Urinary bladder (tissue), 4 donors: ENCODE results near the gene DCAF15. TPM values are rescaled to one million over a fixed set of nuclear protein-coding genes. Genes with fewer than 3 reads are reported as not detected.
"Not testable (repeated sequence)": the region's sequence is repeated elsewhere in the genome, so short reads cannot be mapped to it uniquely, and the experiment has no call there.

ENCODE experiments used
- DNase-seq: peaks from one replicate; pipeline ENCODE4 v3.0.0-alpha.2; 2015; ENCODE audit errors: extremely low spot score
- H3K27ac ChIP-seq: one replicate; pipeline ENCODE4 v1.5.1; 2013; ENCODE audit warnings: low read depth, mild to moderate bottlenecking, moderate library complexity
- H3K36me3 ChIP-seq: one replicate; pipeline ENCODE4 v1.6.1; 2013; ENCODE audit warnings: mild to moderate bottlenecking, moderate library complexity; ENCODE audit not compliant: insufficient read depth
- H3K4me1 ChIP-seq: one replicate; pipeline ENCODE4 v1.6.1; 2013; ENCODE audit warnings: mild to moderate bottlenecking, moderate library complexity; ENCODE audit not compliant: insufficient read depth
- H3K4me3 ChIP-seq: one replicate; pipeline ENCODE4 v1.5.1; 2013; ENCODE audit warnings: low read depth, low read length
- WGBS: extraction: QIAGEN DNeasy Blood & Tissue Kit; methylation state at CpG from one replicate; pipeline ENCODE4 v1.1.7; 2013; 5-methylcytosine and 5-hydroxymethylcytosine counted together
- polyA plus RNA-seq: library from polyadenylated mRNA; stranded (reverse); fragments of 200-250 nt; gene quantifications from one replicate; pipeline ENCODE4 v1.2.3, GENCODE V29; 2013
- total RNA-seq: library from RNA; depleted of rRNA; stranded (reverse); fragments of >200 nt; gene quantifications from one replicate; pipeline ENCODE4 v1.2.3, GENCODE V29; 2014
- donor health status: healthy with polysubstance abuse.
- donor health status: healthy.

Gene DCAF15
- total and polyA plus RNA-seq, 2 donors: 6.6 to 26.0 TPM

DNA sequence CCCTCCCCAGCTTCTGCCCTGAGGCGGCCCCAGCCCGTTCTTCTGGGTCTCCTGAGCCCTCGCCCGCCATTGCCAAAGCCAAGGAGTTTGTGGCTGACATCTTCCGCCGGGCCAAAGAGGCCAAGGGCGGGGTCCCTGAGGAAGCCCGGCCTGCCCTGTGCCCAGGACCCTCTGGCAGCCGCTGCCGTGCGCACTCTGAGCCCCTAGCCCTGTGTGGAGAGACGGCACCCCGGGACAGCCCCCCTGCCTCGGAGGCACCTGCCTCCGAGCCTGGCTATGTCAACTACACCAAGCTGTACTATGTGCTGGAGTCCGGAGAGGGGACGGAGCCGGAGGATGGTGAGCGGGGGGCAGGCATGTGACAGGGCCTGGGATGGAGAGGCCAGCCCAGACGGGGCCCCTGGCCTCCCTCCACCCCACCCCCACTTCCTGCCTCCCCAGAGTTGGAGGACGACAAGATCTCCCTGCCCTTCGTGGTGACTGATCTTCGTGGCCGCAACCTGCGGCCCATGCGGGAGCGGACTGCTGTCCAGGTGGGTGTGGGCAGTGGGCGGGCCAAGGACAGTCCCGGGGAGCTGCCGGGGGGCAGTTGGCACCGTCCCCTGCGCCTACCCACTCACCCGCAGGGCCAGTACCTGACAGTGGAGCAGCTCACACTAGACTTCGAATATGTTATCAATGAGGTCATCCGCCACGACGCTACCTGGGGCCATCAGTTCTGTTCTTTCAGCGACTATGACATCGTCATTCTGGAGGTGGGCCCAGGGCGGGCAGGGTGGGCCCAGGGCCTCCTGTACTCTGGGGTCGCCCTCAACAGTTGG is 7.0 kb downstream of the DCAF15 start:
- H3K4me3 ChIP-seq: no peak overlapping the region
- DNase-seq: no peak
- peaks cover 5% of the 10 kb centered on the region for H3K36me3 ChIP-seq
- H3K27ac ChIP-seq: no peak overlapping the region
- WGBS: 88% methylated on average over 41 of the region's 41 CpGs
- H3K4me1 ChIP-seq: no peaks in the 10 kb centered on the region

GRCh38 chr19:13959962-13960862 is 7.9 kb downstream of the DCAF15 start:
- Histone ChIP-seq H3K36me3 (peaks cover 6% of the 10 kb centered on the region), H3K4me3 (no peak overlapping the region), H3K27ac (no peak overlapping the region), H3K4me1 (no peaks in the 10 kb centered on the region)
- 88% methylated on average over 27 of the region's 27 CpGs for WGBS
- DNase-seq: no peak

DNA sequence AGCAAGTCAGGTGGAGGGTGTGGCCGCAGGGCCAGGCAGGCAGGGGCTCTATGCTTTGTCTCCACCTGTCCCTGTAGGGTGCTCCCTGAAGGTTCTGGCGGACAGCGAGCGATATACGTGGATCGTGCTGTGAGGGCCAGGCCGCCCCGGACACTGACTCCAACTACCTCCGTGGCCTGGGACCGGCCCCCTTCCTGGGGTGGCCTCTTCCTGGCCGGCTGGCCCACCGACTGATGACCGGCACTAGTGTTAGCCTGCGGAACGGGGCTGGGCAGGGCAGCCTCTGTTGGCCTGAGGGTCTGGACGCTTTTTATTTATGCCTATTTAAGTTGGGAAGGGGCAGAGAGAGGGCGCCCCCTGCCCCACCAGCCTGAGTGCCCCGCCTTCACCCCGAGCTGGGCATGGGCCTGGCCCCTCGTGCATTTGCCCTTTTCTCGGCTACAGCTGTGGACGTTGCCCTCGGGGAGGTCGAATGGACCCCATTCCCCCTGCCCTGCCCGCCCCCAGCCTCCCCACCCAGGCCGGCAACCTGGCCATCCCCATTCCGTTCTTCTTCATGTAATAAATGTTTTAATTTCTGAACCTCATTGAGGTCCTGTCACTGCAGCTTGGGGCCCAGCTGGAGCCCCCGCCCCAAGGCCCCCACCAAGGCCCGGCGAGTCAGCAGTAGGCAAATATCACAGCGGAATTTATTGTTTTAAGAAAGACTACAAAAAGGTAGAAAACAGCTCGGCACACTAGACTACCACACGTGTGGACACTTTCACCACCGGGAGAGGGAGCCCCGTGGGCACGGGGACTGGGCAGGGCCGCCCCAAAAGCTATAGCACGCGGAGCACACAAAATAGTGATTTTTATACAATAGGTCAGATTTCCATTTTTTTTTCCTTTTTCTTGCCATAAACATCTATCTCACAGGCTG is 8.8 kb downstream of the DCAF15 start:
- 90% methylated on average over 39 of the region's 39 CpGs for whole genome bisulfite sequencing
- DNase-seq: no peak
- Histone ChIP-seq H3K4me3 (no peak overlapping the region), H3K4me1 (no peaks in the 10 kb centered on the region), H3K27ac (no peak overlapping the region), H3K36me3 (peaks cover 9% of the 10 kb centered on the region)

GRCh38 chr19:13961826-13962698 is 9.8 kb downstream of the DCAF15 start:
- no peak overlapping the region for H3K27ac ChIP-seq
- peaks cover 10% of the 10 kb centered on the region for H3K36me3 ChIP-seq
- H3K4me1 ChIP-seq: no peaks in the 10 kb centered on the region
- peak overlapping the region; percentile 20 for H3K4me3 ChIP-seq
- no peak for DNase-seq
- 54% methylated on average over 55 of the region's 55 CpGs for WGBS

GRCh38 chr19:13962699-13963602 is 10.6 kb downstream of the DCAF15 start:
- peak overlapping the region; percentile 20 for H3K4me3 ChIP-seq
- WGBS: 34% methylated on average over 89 of the region's 89 CpGs
- H3K36me3 ChIP-seq: peaks cover 10% of the 10 kb centered on the region

DNA sequence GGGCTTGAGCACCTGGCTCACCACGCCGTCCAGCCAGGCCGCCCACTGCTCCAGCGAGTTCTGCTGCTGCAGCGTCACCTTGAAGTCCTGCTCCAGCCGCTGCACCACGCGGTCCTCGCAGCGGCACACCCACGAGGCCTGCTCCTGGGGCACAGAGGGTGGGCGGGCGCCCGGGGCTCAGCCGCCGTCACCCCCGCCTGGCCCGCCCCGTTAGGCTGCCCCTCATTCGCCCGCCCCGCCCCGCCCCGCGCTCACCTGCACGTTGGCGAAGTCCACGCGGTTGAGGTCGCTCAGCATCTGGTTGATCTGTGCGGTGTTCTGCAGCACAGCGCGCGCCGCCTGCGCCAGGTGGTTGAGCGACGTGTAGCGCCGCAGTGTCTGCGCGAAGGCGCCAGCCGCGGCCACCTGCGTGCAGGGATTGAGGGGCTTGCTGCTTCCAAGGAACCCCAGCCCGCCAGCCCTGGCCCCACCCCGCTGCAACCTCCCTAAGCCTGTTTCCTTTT is 11.3 kb downstream of the DCAF15 start:
- WGBS: 82% methylated on average over 48 of the region's 48 CpGs
- no peak for DNase-seq
- Histone ChIP-seq H3K36me3 (peaks cover 13% of the 10 kb centered on the region), H3K27ac (no peak overlapping the region), H3K4me3 (no peak overlapping the region), H3K4me1 (no peaks in the 10 kb centered on the region)

More at GRCh38 chr19:13962699-13963602, 10.6 kb downstream of the DCAF15 start:
- Histone ChIP-seq H3K27ac (peak overlapping the region; percentile 31), H3K4me1 (no peaks in the 10 kb centered on the region)
- DNase-seq: no peak

GRCh38 chr19:13964776-13965175 is 12.5 kb downstream of the DCAF15 start:
- H3K36me3 ChIP-seq: peaks cover 13% of the 10 kb centered on the region
- H3K4me3 ChIP-seq: no peak overlapping the region
- H3K27ac ChIP-seq: no peak overlapping the region
- 92% methylated on average over 5 of the region's 5 CpGs for WGBS
- DNase-seq: no peak
- H3K4me1 ChIP-seq: no peaks in the 10 kb centered on the region

- 93% methylated on average over 24 of the region's 24 CpGs for WGBS
- H3K36me3 ChIP-seq: peaks cover 15% of the 10 kb centered on the region
- H3K27ac ChIP-seq: no peak overlapping the region
- no peak for DNase-seq
- no peaks in the 10 kb centered on the region for H3K4me1 ChIP-seq
- H3K4me3 ChIP-seq: no peak overlapping the region
Measured at GRCh38 chr19:13965377-13965896, 13.1 kb downstream of the DCAF15 start.

DNA sequence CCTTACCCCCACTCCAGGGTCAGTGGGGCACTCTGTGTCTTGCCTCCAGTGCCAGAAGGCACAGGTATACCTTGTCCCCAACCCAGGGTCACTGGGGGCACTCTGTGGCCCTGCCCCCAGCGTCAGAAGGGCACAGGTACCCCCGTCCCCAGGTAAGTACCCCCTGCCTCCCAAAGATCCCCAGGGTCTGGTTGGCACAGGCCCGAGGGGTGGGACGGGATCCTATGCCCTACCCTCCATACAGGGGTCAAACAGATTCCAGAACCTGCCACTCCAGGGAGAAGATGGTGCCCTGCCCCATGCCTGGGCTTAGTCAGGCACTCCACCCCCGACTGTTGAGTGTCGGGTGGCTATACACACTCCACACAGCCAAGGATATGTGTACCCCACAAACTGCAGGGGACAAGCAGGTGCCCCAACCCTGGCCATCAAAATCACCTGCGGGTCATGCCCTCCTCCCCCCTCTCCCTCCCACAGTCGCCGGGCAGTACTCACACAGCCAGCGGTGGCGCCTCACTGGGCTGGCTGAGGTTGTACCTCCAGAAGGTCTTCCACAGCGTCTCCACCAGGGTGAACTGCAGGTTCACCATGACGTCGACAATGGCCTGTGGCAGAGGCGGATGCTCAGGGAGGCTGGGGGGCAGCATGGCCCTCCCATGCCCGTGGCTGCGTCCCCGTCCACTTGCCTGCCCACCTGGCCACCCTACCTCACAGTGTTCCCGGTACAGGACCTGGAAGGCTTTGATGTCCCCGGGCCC is 13.8 kb downstream of the DCAF15 start:
- Histone ChIP-seq H3K4me3 (no peak overlapping the region), H3K27ac (no peak overlapping the region), H3K4me1 (no peaks in the 10 kb centered on the region), H3K36me3 (peaks cover 15% of the 10 kb centered on the region)
- WGBS: 93% methylated on average over 20 of the region's 20 CpGs
- no peak for DNase-seq

GRCh38 chr19:13966684-13967128 is 14.4 kb downstream of the DCAF15 start:
- DNase-seq: no peak
- H3K36me3 ChIP-seq: peaks cover 15% of the 10 kb centered on the region
- no peak overlapping the region for H3K4me3 ChIP-seq
- no peaks in the 10 kb centered on the region for H3K4me1 ChIP-seq
- 95% methylated on average over 14 of the region's 14 CpGs for WGBS
- H3K27ac ChIP-seq: no peak overlapping the region

- not testable (repeated sequence) for H3K27ac ChIP-seq, H3K4me3 ChIP-seq, DNase-seq, H3K4me1 ChIP-seq
- peaks cover 15% of the 10 kb centered on the region for H3K36me3 ChIP-seq
- WGBS: 96% methylated on average over 8 of the region's 8 CpGs
Measured at GRCh38 chr19:13967206-13967605, 14.9 kb downstream of the DCAF15 start.
